ENCODE measurements around the gene WNK1.

DNA sequence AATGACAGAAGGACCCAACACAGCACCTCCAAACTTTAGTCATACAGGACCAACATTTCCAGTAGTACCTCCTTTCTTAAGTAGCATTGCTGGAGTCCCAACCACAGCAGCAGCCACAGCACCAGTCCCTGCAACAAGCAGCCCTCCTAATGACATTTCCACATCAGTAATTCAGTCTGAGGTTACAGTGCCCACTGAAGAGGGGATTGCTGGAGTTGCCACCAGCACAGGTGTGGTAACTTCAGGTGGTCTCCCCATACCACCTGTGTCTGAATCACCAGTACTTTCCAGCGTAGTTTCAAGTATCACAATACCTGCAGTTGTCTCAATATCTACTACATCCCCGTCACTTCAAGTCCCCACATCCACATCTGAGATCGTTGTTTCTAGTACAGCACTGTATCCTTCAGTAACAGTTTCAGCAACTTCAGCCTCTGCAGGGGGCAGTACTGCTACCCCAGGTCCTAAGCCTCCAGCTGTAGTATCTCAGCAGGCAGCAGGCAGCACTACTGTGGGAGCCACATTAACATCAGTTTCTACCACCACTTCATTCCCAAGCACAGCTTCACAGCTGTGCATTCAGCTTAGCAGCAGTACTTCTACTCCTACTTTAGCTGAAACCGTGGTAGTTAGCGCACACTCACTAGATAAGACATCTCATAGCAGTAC is 132.5 kb downstream of the WNK1 start:
- TF ChIP-seq, protein P1, sequence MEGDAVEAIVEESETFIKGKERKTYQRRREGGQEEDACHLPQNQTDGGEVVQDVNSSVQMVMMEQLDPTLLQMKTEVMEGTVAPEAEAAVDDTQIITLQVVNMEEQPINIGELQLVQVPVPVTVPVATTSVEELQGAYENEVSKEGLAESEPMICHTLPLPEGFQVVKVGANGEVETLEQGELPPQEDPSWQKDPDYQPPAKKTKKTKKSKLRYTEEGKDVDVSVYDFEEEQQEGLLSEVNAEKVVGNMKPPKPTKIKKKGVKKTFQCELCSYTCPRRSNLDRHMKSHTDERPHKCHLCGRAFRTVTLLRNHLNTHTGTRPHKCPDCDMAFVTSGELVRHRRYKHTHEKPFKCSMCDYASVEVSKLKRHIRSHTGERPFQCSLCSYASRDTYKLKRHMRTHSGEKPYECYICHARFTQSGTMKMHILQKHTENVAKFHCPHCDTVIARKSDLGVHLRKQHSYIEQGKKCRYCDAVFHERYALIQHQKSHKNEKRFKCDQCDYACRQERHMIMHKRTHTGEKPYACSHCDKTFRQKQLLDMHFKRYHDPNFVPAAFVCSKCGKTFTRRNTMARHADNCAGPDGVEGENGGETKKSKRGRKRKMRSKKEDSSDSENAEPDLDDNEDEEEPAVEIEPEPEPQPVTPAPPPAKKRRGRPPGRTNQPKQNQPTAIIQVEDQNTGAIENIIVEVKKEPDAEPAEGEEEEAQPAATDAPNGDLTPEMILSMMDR (IDR thresholded peaks at IDR 0.05 in 4 of 5, conservative IDR thresholded peaks at IDR 0.05 in 1 of 5) = no peak
- no peak for TF ChIP-seq POLR2A (IDR thresholded peaks at IDR 0.05)

Data from gastrocnemius medialis (tissue), 4 donors.